IMR-90 (cell line): ENCODE results near the gene SLC22A2. TPM values are rescaled to one million over a fixed set of nuclear protein-coding genes. Genes with fewer than 3 reads are reported as not detected.

ENCODE experiments used
- ATAC-seq: fragments of 200-7000 bp; cut with Tn5 transposase; 2 replicates; pipeline ENCODE4 v1.9.1; 2020; ENCODE audit warnings: low read depth, mild to moderate bottlenecking, moderate library complexity
- BruUV-seq: library from RNA; stranded (reverse); fragments of 400-500 nt; replicated peaks from 2 replicates; lab custom pipeline; 2021; lab: Mats Ljungman, UMichigan
- CTCF ChIA-PET: fragments of 300-600 bp; formaldehyde crosslinking; extraction: SDS; loops from one replicate; lab custom pipeline; 2021; ENCODE audit warnings: antibody characterized with exemption; lab: Yijun Ruan, JAX
- POLR2A ChIA-PET: fragments of 300-600 bp; sonication (Branson Sonifier 250); formaldehyde crosslinking; loops from one replicate; lab custom pipeline; 2022; ENCODE audit warnings: antibody characterized with exemption; ENCODE audit not compliant: unreplicated experiment; lab: Charles Lee
- DNase-seq: peaks from one replicate; pipeline ENCODE4 v3.0.0; 2013
- H2AFZ ChIP-seq: replicated peaks from 2 replicates; pipeline ENCODE3; 2013; ENCODE audit warnings: low read length, mild to moderate bottlenecking; ENCODE audit not compliant: poor library complexity
- H2AK5ac ChIP-seq: 2 replicates; pipeline ENCODE4 v1.6.1; 2013; ENCODE audit warnings: low read depth, low read length, inconsistent platforms
- H2AK9ac ChIP-seq: replicated peaks from 2 replicates; pipeline ENCODE3; 2013; ENCODE audit warnings: mild to moderate bottlenecking, low read depth, low read length, moderate library complexity; ENCODE audit not compliant: poor library complexity
- H2BK120ac ChIP-seq: 2 replicates; pipeline ENCODE4 v1.6.1; 2013; ENCODE audit warnings: low read depth, low read length, inconsistent platforms
- H2BK15ac ChIP-seq: 3 replicates; pipeline ENCODE4 v1.6.1; 2013; ENCODE audit warnings: low read depth, low read length, inconsistent platforms
- H2BK20ac ChIP-seq: 2 replicates; pipeline ENCODE4 v1.6.1; 2013; ENCODE audit warnings: low read depth, mild to moderate bottlenecking, inconsistent platforms, low read length, moderate library complexity
- H2BK5ac ChIP-seq: 2 replicates; pipeline ENCODE4 v1.6.1; 2013; ENCODE audit warnings: mild to moderate bottlenecking, low read depth, low read length, inconsistent platforms; ENCODE audit not compliant: poor library complexity, severe bottlenecking
- H3K14ac ChIP-seq: replicated peaks from 2 replicates; pipeline ENCODE4 v1.6.1; 2013; ENCODE audit warnings: low read depth, low read length, inconsistent platforms
- H3K18ac ChIP-seq: 2 replicates; pipeline ENCODE4 v1.6.1; 2013; ENCODE audit warnings: low read depth, low read length, control low read depth
- H3K23ac ChIP-seq: 2 replicates; pipeline ENCODE4 v1.6.1; 2013; ENCODE audit warnings: low read depth, low read length, inconsistent platforms
- H3K27ac ChIP-seq: 2 replicates; pipeline ENCODE4 v1.5.1; 2013; ENCODE audit warnings: mild to moderate bottlenecking, control low read depth, low read length; ENCODE audit not compliant: insufficient read depth
- H3K27me3 ChIP-seq: 2 replicates; pipeline ENCODE4 v1.6.1; 2013; ENCODE audit warnings: low read length; ENCODE audit not compliant: control insufficient read depth, insufficient read depth
- H3K36me3 ChIP-seq: 2 replicates; pipeline ENCODE4 v1.6.1; 2013; ENCODE audit warnings: low read length, mixed read lengths; ENCODE audit not compliant: control insufficient read depth, insufficient read depth
- H3K4ac ChIP-seq: 2 replicates; pipeline ENCODE4 v1.6.1; 2013; ENCODE audit warnings: low read depth, low read length, inconsistent platforms
- H3K4me1 ChIP-seq: 2 replicates; pipeline ENCODE4 v1.6.1; 2013; ENCODE audit warnings: low read length, mixed read lengths; ENCODE audit not compliant: control insufficient read depth, insufficient read depth
- H3K4me2 ChIP-seq: 2 replicates; pipeline ENCODE4 v1.6.1; 2013; ENCODE audit warnings: low read depth, mild to moderate bottlenecking, control low read depth, low read length, moderate library complexity
- H3K4me3 ChIP-seq: 2 replicates; pipeline ENCODE4 v1.5.1; 2013; ENCODE audit warnings: low read depth, mild to moderate bottlenecking, control low read depth, low read length, moderate library complexity; ENCODE audit not compliant: insufficient read depth
- H3K56ac ChIP-seq: 2 replicates; pipeline ENCODE4 v1.6.1; 2013; ENCODE audit warnings: low read length, inconsistent platforms; ENCODE audit not compliant: insufficient read depth; ENCODE audit errors: extremely low read depth
- H3K79me1 ChIP-seq, 2 experiments: 2 replicates each; pipeline ENCODE4 v1.6.1; 2013; ENCODE audit warnings: low read length in 2 of 2, inconsistent platforms in 1 of 2, low read depth in 1 of 2
- H3K9ac ChIP-seq: 2 replicates; pipeline ENCODE4 v1.6.1; 2013; ENCODE audit warnings: low read depth, low read length, control low read depth
- H3K9me1 ChIP-seq: 2 replicates; pipeline ENCODE4 v1.6.1; 2013; ENCODE audit warnings: low read length, inconsistent platforms; ENCODE audit not compliant: insufficient read depth
- H3K9me3 ChIP-seq: 2 replicates; pipeline ENCODE4 v1.6.1; 2013; ENCODE audit warnings: low read length; ENCODE audit not compliant: control insufficient read depth, insufficient read depth
- H4K20me1 ChIP-seq: 2 replicates; pipeline ENCODE4 v1.6.1; 2013; ENCODE audit warnings: low read length, inconsistent platforms; ENCODE audit not compliant: insufficient read depth
- H4K5ac ChIP-seq: 2 replicates; pipeline ENCODE4 v1.6.1; 2013; ENCODE audit warnings: mild to moderate bottlenecking, low read depth, low read length, control low read depth
- H4K8ac ChIP-seq, 2 experiments: 2 replicates each; pipeline ENCODE4 v1.6.1; 2013; ENCODE audit warnings: low read depth in 2 of 2, low read length in 2 of 2, control low read depth in 1 of 2, inconsistent platforms in 1 of 2
- H4K91ac ChIP-seq: 2 replicates; pipeline ENCODE4 v1.6.1; 2013; ENCODE audit warnings: low read depth, low read length, inconsistent platforms; ENCODE audit not compliant: insufficient read depth
- MAFK ChIP-seq: IDR thresholded peaks from 2 replicates; pipeline ENCODE4 v1.6.1; 2012; ENCODE audit warnings: low read depth, low read length, improper control_type of control experiment
- SMC3 ChIP-seq: fragments of 150-350 bp; IDR thresholded peaks from 2 replicates; pipeline ENCODE4 v1.6.1; 2016; ENCODE audit warnings: low read depth, mild to moderate bottlenecking, antibody characterized with exemption, low read length, moderate library complexity
- WGBS, 2 experiments: methylation state at CpG; one replicate each; pipeline versions ENCODE4 v1.1.5 to v1.1.7; 2013; ENCODE audit warnings: missing lambda C conversion rate in 2 of 2; ENCODE audit not compliant: insufficient read length in 1 of 2; ENCODE audit errors: extremely low coverage in 2 of 2; 5-methylcytosine and 5-hydroxymethylcytosine counted together
- dilution Hi-C: fragments of 300-500 bp; cut with HindIII; formaldehyde crosslinking; loops from one replicate; pipeline ENCODE4 v1.14.3; 2018; ENCODE audit warnings: low sequenced_read_pairs; ENCODE audit not compliant: unreplicated experiment
- in situ Hi-C: fragments of 300-500 bp; cut with MboI; formaldehyde crosslinking; loops from 3 replicates; pipeline ENCODE4 v1.14.3; 2019; ENCODE audit warnings: low sequenced_read_pairs, inconsistent platforms, mixed read lengths
- intact Hi-C: fragments of 100-400 bp; cut with micrococcal nuclease; formaldehyde crosslinking; loops from 2 replicates; pipeline ENCODE4 v1.10.0; 2022
- polyA plus RNA-seq, 3 experiments: library from polyadenylated mRNA; depleted of rRNA; stranded (reverse); fragments of >200 nt; gene quantifications; 2 replicates each; pipeline ENCODE4 v1.2.3, GENCODE V29; 2012; ENCODE audit warnings: low replicate concordance in 1 of 3
- total RNA-seq: library from RNA; depleted of rRNA; stranded (reverse); fragments of >200 nt; gene quantifications from 2 replicates; pipeline ENCODE4 v1.2.3, GENCODE V29; 2012

The SLC22A2 gene
- total and polyA plus RNA-seq, 2 of the 4 experiments (the other 2 are of a cell fraction) = not detected

DNA sequence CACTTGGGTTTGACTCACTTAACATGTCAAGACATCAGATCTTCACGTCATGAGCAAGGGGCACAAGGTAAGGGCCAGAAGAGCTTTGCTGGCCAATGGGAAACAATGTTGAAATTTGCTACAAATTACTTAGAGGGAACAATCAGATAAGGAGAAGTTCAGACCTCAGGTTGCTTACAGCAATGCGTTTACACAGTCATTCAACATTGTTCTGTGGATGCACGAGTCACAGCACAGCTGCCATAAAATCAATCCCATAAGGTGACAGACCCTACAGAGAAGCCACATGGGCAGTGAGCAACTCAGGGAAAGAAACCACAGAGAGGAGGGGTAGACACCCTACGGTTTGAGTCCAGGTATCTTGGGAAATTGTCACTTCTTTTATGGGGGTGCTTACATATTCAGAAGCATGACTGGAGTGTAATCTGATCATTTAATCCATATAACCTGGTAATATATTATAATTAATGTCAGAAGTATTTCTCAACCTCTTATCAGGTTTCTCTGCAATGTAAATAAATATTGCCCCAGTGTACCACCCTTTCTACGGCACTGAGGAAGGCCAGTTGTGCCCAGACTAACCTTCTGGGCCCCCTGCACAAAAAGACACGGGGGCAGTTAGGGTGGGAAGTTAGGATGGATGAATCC, 2.3 kb upstream of the SLC22A2 start:
- Histone ChIP-seq H4K8ac (no peak overlapping the region), H2BK120ac (no peak overlapping the region), H3K79me1 (no peaks in the 10 kb centered on the region), H3K18ac (no peak overlapping the region), H3K27me3 (no peaks in the 10 kb centered on the region), H2BK5ac (no peak overlapping the region), H4K5ac (no peak overlapping the region), H4K91ac (no peak overlapping the region), H3K4me2 (no peak overlapping the region), H4K20me1 (no peaks in the 10 kb centered on the region), H2BK20ac (no peak overlapping the region), H3K9me1 (no peaks in the 10 kb centered on the region), H2AK9ac (no peak overlapping the region), H3K4me1 (no peaks in the 10 kb centered on the region), H3K9ac (no peak overlapping the region), H2AK5ac (no peak overlapping the region), H3K4ac (no peak overlapping the region), H2BK15ac (no peak overlapping the region), H3K14ac (no peak overlapping the region), H3K23ac (no peak overlapping the region), H3K4me3 (no peak overlapping the region), H3K27ac (no peak overlapping the region), H3K36me3 (no peaks in the 10 kb centered on the region), H2AFZ (no peak overlapping the region), H3K9me3 (peaks cover 14% of the 10 kb centered on the region), H3K56ac (no peak overlapping the region)
- ChIA-PET CTCF (no interaction called here), POLR2A (no interaction called here)
- in situ Hi-C loops = no loop called here
- intact Hi-C loops = no loop called here
- DNase-seq (no peak), ATAC-seq (no peak)
- TF ChIP-seq SMC3 (no peak), MAFK (no peak)
- dilution Hi-C loops = no loop called here
- 83% methylated on average over 1 of the region's 6 CpGs; no CpG with 5 or more reads in 1 of the 2 experiments for WGBS, 2 experiments
- no TSS peak for BruUV-seq
